ENCODE measurements around the gene CCBE1.

The CCBE1 gene

GRCh38 chr18:59460072-59460420, 237.2 kb downstream of the CCBE1 start:
- DNase-seq (ENCODE audit: low read depth in 2 of 3, low spot score in 2 of 3): no peak

GRCh38 chr18:59459369-59460071, 237.7 kb downstream of the CCBE1 start:
- no peak for DNase-seq (ENCODE audit: low read depth in 2 of 3, low spot score in 2 of 3)

GRCh38 chr18:59458575-59458974, 238.6 kb downstream of the CCBE1 start:
- DNase-seq (ENCODE audit: low read depth in 2 of 3, low spot score in 2 of 3): no peak

GRCh38 chr18:59456657-59457056, 240.6 kb downstream of the CCBE1 start:
- no peak for DNase-seq (ENCODE audit: low read depth in 2 of 3, low spot score in 2 of 3)

GRCh38 chr18:59455728-59456276, 241.4 kb downstream of the CCBE1 start:
- DNase-seq (ENCODE audit: low read depth in 2 of 3, low spot score in 2 of 3): no peak

GRCh38 chr18:59454909-59455727, 242.1 kb downstream of the CCBE1 start:
- DNase-seq (ENCODE audit: low read depth in 2 of 3, low spot score in 2 of 3): no peak

GRCh38 chr18:59453468-59453961, 243.7 kb downstream of the CCBE1 start:
- DNase-seq (ENCODE audit: low read depth in 2 of 3, low spot score in 2 of 3): no peak

- DNase-seq (ENCODE audit: low read depth in 2 of 3, low spot score in 2 of 3): no peak
Measured at GRCh38 chr18:59451963-59452362, 245.3 kb downstream of the CCBE1 start.

- no peak for DNase-seq (ENCODE audit: low read depth in 2 of 3, low spot score in 2 of 3)
Measured at GRCh38 chr18:59451073-59451472, 246.2 kb downstream of the CCBE1 start.

- DNase-seq (ENCODE audit: low read depth in 2 of 3, low spot score in 2 of 3): no peak
Measured at GRCh38 chr18:59448546-59448945, 248.7 kb downstream of the CCBE1 start.

GRCh38 chr18:59446012-59446411, 251.2 kb downstream of the CCBE1 start:
- DNase-seq (ENCODE audit: low read depth in 2 of 3, low spot score in 2 of 3): no peak

GRCh38 chr18:59437851-59438569, 259.2 kb downstream of the CCBE1 start:
- no peak for DNase-seq (ENCODE audit: low read depth in 2 of 3, low spot score in 2 of 3)

GRCh38 chr18:59432803-59433597, 264.2 kb downstream of the CCBE1 start:
- DNase-seq (ENCODE audit: low read depth in 2 of 3, low spot score in 2 of 3): no peak

GRCh38 chr18:59431131-59431530, 266.1 kb downstream of the CCBE1 start:
- no peak for DNase-seq (ENCODE audit: low read depth in 2 of 3, low spot score in 2 of 3)

- no peak for DNase-seq (ENCODE audit: low read depth in 2 of 3, low spot score in 2 of 3)
Measured at GRCh38 chr18:59429608-59430007, 267.6 kb downstream of the CCBE1 start.

GRCh38 chr18:59428018-59428417, 269.2 kb downstream of the CCBE1 start:
- DNase-seq (ENCODE audit: low read depth in 2 of 3, low spot score in 2 of 3): no peak

GRCh38 chr18:59426855-59427254, 270.4 kb downstream of the CCBE1 start:
- no peak for DNase-seq (ENCODE audit: low read depth in 2 of 3, low spot score in 2 of 3)

GRCh38 chr18:59423259-59423658, 274.0 kb downstream of the CCBE1 start:
- DNase-seq (ENCODE audit: low read depth in 2 of 3, low spot score in 2 of 3): no peak

GRCh38 chr18:59420244-59420643, 277.0 kb downstream of the CCBE1 start:
- no peak for DNase-seq (ENCODE audit: low read depth in 2 of 3, low spot score in 2 of 3)

- DNase-seq (ENCODE audit: low read depth in 2 of 3, low spot score in 2 of 3): no peak
Measured at GRCh38 chr18:59419386-59419785, 277.8 kb downstream of the CCBE1 start.

GRCh38 chr18:59416818-59417217, 280.4 kb downstream of the CCBE1 start:
- DNase-seq (ENCODE audit: low read depth in 2 of 3, low spot score in 2 of 3): no peak

Data from activated CD8-positive, alpha-beta memory T cell treated with anti-CD3 and anti-CD28 coated beads for 48 hours (primary cell).